ENCODE data around the gene PRDM16. TPM values are rescaled to one million over a fixed set of nuclear protein-coding genes. Genes with fewer than 3 reads are reported as not detected.

The PRDM16 gene
- total RNA-seq, 2 experiments from 2014 or later: 1.1 to 2.3 TPM

- Mint-ChIP-seq H3K4me1 (no peaks in the 10 kb centered on the region), H3K36me3 (ENCODE audit: low read depth) (no peaks in the 10 kb centered on the region), H3K9me3 (no peaks in the 10 kb centered on the region), H3K4me3 (no peak overlapping the region), H3K27ac (no peak overlapping the region), H3K27me3 (no peaks in the 10 kb centered on the region)
- ChIA-PET POLR2A (no interaction called here), CTCF (no interaction called here)
- DNase-seq: no peak
Observed at GRCh38 chr1:3352299-3352951, 283.4 kb downstream of the PRDM16 start.

GRCh38 chr1:3352952-3353331 is 283.9 kb downstream of the PRDM16 start:
- POLR2A ChIA-PET: no interaction called here
- Mint-ChIP-seq H3K4me3 (no peak overlapping the region), H3K36me3 (ENCODE audit: low read depth) (no peaks in the 10 kb centered on the region), H3K4me1 (no peaks in the 10 kb centered on the region), H3K9me3 (no peaks in the 10 kb centered on the region), H3K27ac (no peak overlapping the region), H3K27me3 (no peaks in the 10 kb centered on the region)
- CTCF ChIA-PET: no interaction called here
- DNase-seq: no peak

- CTCF ChIA-PET: no interaction called here
- no peaks in the 10 kb centered on the region for H3K27me3 Mint-ChIP-seq
- H3K9me3 Mint-ChIP-seq: no peaks in the 10 kb centered on the region
- H3K4me1 Mint-ChIP-seq: no peaks in the 10 kb centered on the region
- DNase-seq: no peak
- no peaks in the 10 kb centered on the region for H3K36me3 Mint-ChIP-seq (ENCODE audit: low read depth)
- no peak overlapping the region for H3K4me3 Mint-ChIP-seq
- POLR2A ChIA-PET: no interaction called here
- H3K27ac Mint-ChIP-seq: no peak overlapping the region
Observed at GRCh38 chr1:3353876-3354275, 284.9 kb downstream of the PRDM16 start.

- Mint-ChIP-seq H3K27ac (no peak overlapping the region), H3K27me3 (no peaks in the 10 kb centered on the region), H3K36me3 (ENCODE audit: low read depth) (no peaks in the 10 kb centered on the region), H3K9me3 (no peaks in the 10 kb centered on the region), H3K4me1 (no peaks in the 10 kb centered on the region), H3K4me3 (no peak overlapping the region)
- ChIA-PET CTCF (no interaction called here), POLR2A (no interaction called here)
- no peak for DNase-seq
Observed at GRCh38 chr1:3355089-3355488, 286.1 kb downstream of the PRDM16 start.

GRCh38 chr1:3355894-3356826 is 287.2 kb downstream of the PRDM16 start:
- no peaks in the 10 kb centered on the region for H3K36me3 Mint-ChIP-seq (ENCODE audit: low read depth)
- no peak overlapping the region for H3K27ac Mint-ChIP-seq
- no peaks in the 10 kb centered on the region for H3K9me3 Mint-ChIP-seq
- H3K27me3 Mint-ChIP-seq: no peaks in the 10 kb centered on the region
- ChIA-PET POLR2A (no interaction called here), CTCF (no interaction called here)
- DNase-seq: no peak
- no peaks in the 10 kb centered on the region for H3K4me1 Mint-ChIP-seq
- H3K4me3 Mint-ChIP-seq: no peak overlapping the region

- no peak for DNase-seq
- Mint-ChIP-seq H3K27me3 (no peaks in the 10 kb centered on the region), H3K4me1 (no peaks in the 10 kb centered on the region), H3K9me3 (no peaks in the 10 kb centered on the region), H3K4me3 (no peak overlapping the region), H3K36me3 (ENCODE audit: low read depth) (no peaks in the 10 kb centered on the region), H3K27ac (no peak overlapping the region)
- ChIA-PET POLR2A (interaction anchor here (0.6 kb wide), 1 partner anchor 118 kb away, joined by 8 read pairs; no protein-coding TSS in a partner anchor), CTCF (interaction anchor here (0.6 kb wide), 2 partner anchors 85 to 893 kb away, joined by 3 to 4 read pairs; no protein-coding TSS in a partner anchor)
Observed at GRCh38 chr1:3356827-3357460, 287.9 kb downstream of the PRDM16 start.

GRCh38 chr1:3357526-3358297 is 288.7 kb downstream of the PRDM16 start:
- no peaks in the 10 kb centered on the region for H3K27me3 Mint-ChIP-seq
- H3K9me3 Mint-ChIP-seq: no peaks in the 10 kb centered on the region
- ChIA-PET CTCF (interaction anchor here (0.6 kb wide), 2 partner anchors 84 to 892 kb away, joined by 3 to 4 read pairs; no protein-coding TSS in a partner anchor), POLR2A (interaction anchor here (0.6 kb wide), 1 partner anchor 118 kb away, joined by 8 read pairs; no protein-coding TSS in a partner anchor)
- no peaks in the 10 kb centered on the region for H3K36me3 Mint-ChIP-seq (ENCODE audit: low read depth)
- H3K4me1 Mint-ChIP-seq: no peaks in the 10 kb centered on the region
- no peak overlapping the region for H3K27ac Mint-ChIP-seq
- no peak overlapping the region for H3K4me3 Mint-ChIP-seq
- no peak for DNase-seq

GRCh38 chr1:3359351-3359750 is 290.3 kb downstream of the PRDM16 start:
- H3K36me3 Mint-ChIP-seq (ENCODE audit: low read depth): no peaks in the 10 kb centered on the region
- H3K4me1 Mint-ChIP-seq: no peaks in the 10 kb centered on the region
- no peaks in the 10 kb centered on the region for H3K27me3 Mint-ChIP-seq
- H3K9me3 Mint-ChIP-seq: no peaks in the 10 kb centered on the region
- ChIA-PET CTCF (no interaction called here), POLR2A (no interaction called here)
- no peak for DNase-seq
- H3K27ac Mint-ChIP-seq: no peak overlapping the region
- H3K4me3 Mint-ChIP-seq: no peak overlapping the region

- H3K4me1 Mint-ChIP-seq: no peaks in the 10 kb centered on the region
- no peak overlapping the region for H3K4me3 Mint-ChIP-seq
- no peaks in the 10 kb centered on the region for H3K36me3 Mint-ChIP-seq (ENCODE audit: low read depth)
- DNase-seq: no peak
- H3K27ac Mint-ChIP-seq: no peak overlapping the region
- H3K9me3 Mint-ChIP-seq: no peaks in the 10 kb centered on the region
- H3K27me3 Mint-ChIP-seq: no peaks in the 10 kb centered on the region
- ChIA-PET POLR2A (no interaction called here), CTCF (no interaction called here)
Observed at GRCh38 chr1:3359756-3360440, 290.9 kb downstream of the PRDM16 start.

GRCh38 chr1:3360646-3361257 is 291.7 kb downstream of the PRDM16 start:
- CTCF ChIA-PET: no interaction called here
- POLR2A ChIA-PET: no interaction called here
- Mint-ChIP-seq H3K9me3 (no peaks in the 10 kb centered on the region), H3K4me3 (no peak overlapping the region), H3K27me3 (peaks cover 2% of the 10 kb centered on the region), H3K4me1 (no peaks in the 10 kb centered on the region), H3K27ac (no peak overlapping the region), H3K36me3 (ENCODE audit: low read depth) (no peaks in the 10 kb centered on the region)
- DNase-seq: no peak

GRCh38 chr1:3363023-3363422 is 294.0 kb downstream of the PRDM16 start:
- Mint-ChIP-seq H3K4me1 (no peaks in the 10 kb centered on the region), H3K4me3 (no peak overlapping the region), H3K27me3 (peaks cover 7% of the 10 kb centered on the region), H3K9me3 (no peaks in the 10 kb centered on the region), H3K36me3 (ENCODE audit: low read depth) (no peaks in the 10 kb centered on the region), H3K27ac (no peak overlapping the region)
- ChIA-PET POLR2A (no interaction called here), CTCF (no interaction called here)
- DNase-seq: no peak

- Mint-ChIP-seq H3K27me3 (peaks cover 7% of the 10 kb centered on the region), H3K36me3 (ENCODE audit: low read depth) (no peaks in the 10 kb centered on the region), H3K27ac (no peak overlapping the region), H3K4me1 (no peaks in the 10 kb centered on the region), H3K9me3 (no peaks in the 10 kb centered on the region), H3K4me3 (no peak overlapping the region)
- DNase-seq: no peak
- ChIA-PET POLR2A (no interaction called here), CTCF (no interaction called here)
Observed at GRCh38 chr1:3363756-3364155, 294.8 kb downstream of the PRDM16 start.

All from activated CD4-positive, alpha-beta T cell treated with anti-CD3 and anti-CD28 coated beads, Interleukin-2, amount 10 ng/mL, durations not matched to agents 7 days and 5 days (primary cell).